CD4-positive, CD25-positive, alpha-beta regulatory T cell (primary cell): ENCODE results near the gene TBC1D17. TPM values are rescaled to one million over a fixed set of nuclear protein-coding genes. Genes with fewer than 3 reads are reported as not detected.

Experiments
- polyA plus RNA-seq, 4 donors: library from polyadenylated mRNA; unstranded; fragments of 300-500 nt; fragmentation: Illumina TruSeq; gene quantifications; one replicate each; pipeline ENCODE4 v1.2.3, GENCODE V29; 2021
- total RNA-seq: library from RNA; stranded (reverse); gene quantifications from one replicate; pipeline ENCODE4 v1.2.3, GENCODE V29; 2022

The TBC1D17 gene
- total and polyA plus RNA-seq, 5 donors from 2014 or later, result 8.8 to 48.1 (median 9.3) TPM

Other genes starting within 250 kb of the TBC1D17 start
- 4.6 TPM for gene RRAS, start 237.6 kb upstream of the TBC1D17 start, total RNA-seq
- gene RRAS, start 237.6 kb upstream of the TBC1D17 start, polyA plus RNA-seq, result 10 to 100 TPM; 17.7 to 22.1 (median 19.8) TPM
- gene SCAF1, start 235.5 kb upstream of the TBC1D17 start, total RNA-seq, result 47.4 TPM
- under 1 TPM in 3 of 4 donors, not detected in 1; 0.53 to 0.88 (median 0.75) TPM for gene SCAF1, start 235.5 kb upstream of the TBC1D17 start, polyA plus RNA-seq
- gene IRF3, start 211.8 kb upstream of the TBC1D17 start, total RNA-seq, result 235 TPM
- gene IRF3, start 211.8 kb upstream of the TBC1D17 start, polyA plus RNA-seq, result 100 to 1,000 TPM in 1 of 4 donors, 10 to 100 TPM in 3; 76.4 to 104 (median 95.9) TPM
- gene BCL2L12, start 211.8 kb upstream of the TBC1D17 start, total RNA-seq, result 13.6 TPM
- gene BCL2L12, start 211.8 kb upstream of the TBC1D17 start, polyA plus RNA-seq, result 10 to 100 TPM; 13.6 to 15.3 (median 15.1) TPM
- gene PRMT1, start 200.4 kb upstream of the TBC1D17 start, total RNA-seq, result 59.2 TPM
- gene PRMT1, start 200.4 kb upstream of the TBC1D17 start, polyA plus RNA-seq, result 100 to 1,000 TPM; 101 to 118 (median 105) TPM
- gene ADM5, start 188.1 kb upstream of the TBC1D17 start, total RNA-seq, result 1.7 TPM
- gene ADM5, start 188.1 kb upstream of the TBC1D17 start, polyA plus RNA-seq, result under 1 TPM in 2 of 4 donors, not detected in 2; 0.10 to 0.34 TPM
- 0.47 TPM for gene CPT1C, start 186.6 kb upstream of the TBC1D17 start, total RNA-seq
- under 1 TPM in 3 of 4 donors, not detected in 1; 0.41 to 0.84 (median 0.73) TPM for gene CPT1C, start 186.6 kb upstream of the TBC1D17 start, polyA plus RNA-seq
- gene TSKS, start 114.4 kb upstream of the TBC1D17 start, total RNA-seq, result not detected
- gene TSKS, start 114.4 kb upstream of the TBC1D17 start, polyA plus RNA-seq, result under 1 TPM; 0.41 to 0.77 (median 0.45) TPM
- gene AP2A1, start 110.7 kb upstream of the TBC1D17 start, total RNA-seq, result 49.5 TPM
- 1 to 10 TPM; 5.2 to 7.4 (median 5.6) TPM for gene AP2A1, start 110.7 kb upstream of the TBC1D17 start, polyA plus RNA-seq
- 15.8 TPM for gene FUZ, start 64.4 kb upstream of the TBC1D17 start, total RNA-seq
- 1 to 10 TPM; 4.0 to 8.4 (median 4.9) TPM for gene FUZ, start 64.4 kb upstream of the TBC1D17 start, polyA plus RNA-seq
- gene MED25, start 59.4 kb upstream of the TBC1D17 start, total RNA-seq, result 67.9 TPM
- 10 to 100 TPM; 12.7 to 23.6 (median 19.9) TPM for gene MED25, start 59.4 kb upstream of the TBC1D17 start, polyA plus RNA-seq
- 116 TPM for gene PTOV1, start 26.5 kb upstream of the TBC1D17 start, total RNA-seq
- gene PTOV1, start 26.5 kb upstream of the TBC1D17 start, polyA plus RNA-seq, result 10 to 100 TPM; 26.8 to 45.6 (median 34.2) TPM
- 149 TPM for gene PNKP, start 10.1 kb upstream of the TBC1D17 start, total RNA-seq
- 10 to 100 TPM; 26.2 to 33.5 (median 28.2) TPM for gene PNKP, start 10.1 kb upstream of the TBC1D17 start, polyA plus RNA-seq
- gene AKT1S1, start 347 bp upstream of the TBC1D17 start, total RNA-seq, result 12.9 TPM
- gene AKT1S1, start 347 bp upstream of the TBC1D17 start, polyA plus RNA-seq, result 1 to 10 TPM; 3.0 to 4.2 (median 3.8) TPM
- 3.7 TPM for gene IL4I1, start 19.2 kb downstream of the TBC1D17 start, total RNA-seq
- under 1 TPM; 0.20 to 0.85 (median 0.30) TPM for gene IL4I1, start 19.2 kb downstream of the TBC1D17 start, polyA plus RNA-seq
- gene ATF5, start 51.5 kb downstream of the TBC1D17 start, total RNA-seq, result 19.7 TPM
- 1 to 10 TPM in 2 of 4 donors, under 1 TPM in 2; 0.60 to 1.5 (median 1.1) TPM for gene ATF5, start 51.5 kb downstream of the TBC1D17 start, polyA plus RNA-seq
- gene NUP62, start 51.8 kb downstream of the TBC1D17 start, total RNA-seq, result 43.1 TPM
- 10 to 100 TPM; 40.2 to 47.2 (median 41.3) TPM for gene NUP62, start 51.8 kb downstream of the TBC1D17 start, polyA plus RNA-seq
- not detected for gene SIGLEC11, start 83.5 kb downstream of the TBC1D17 start, total RNA-seq
- gene SIGLEC11, start 83.5 kb downstream of the TBC1D17 start, polyA plus RNA-seq, result not detected
- 99.4 TPM for gene VRK3, start 147.7 kb downstream of the TBC1D17 start, total RNA-seq
- 10 to 100 TPM; 87.9 to 99.9 (median 91.4) TPM for gene VRK3, start 147.7 kb downstream of the TBC1D17 start, polyA plus RNA-seq
- gene ZNF473, start 148.3 kb downstream of the TBC1D17 start, total RNA-seq, result 7.5 TPM
- gene ZNF473, start 148.3 kb downstream of the TBC1D17 start, polyA plus RNA-seq, result 1 to 10 TPM; 3.5 to 8.3 (median 4.8) TPM